Measurements from ENCODE around the gene UBE2D4.
A peak's percentile ranks its signal among the peaks of the same experiment; 100 is the strongest.

UBE2D4 gene

DNA sequence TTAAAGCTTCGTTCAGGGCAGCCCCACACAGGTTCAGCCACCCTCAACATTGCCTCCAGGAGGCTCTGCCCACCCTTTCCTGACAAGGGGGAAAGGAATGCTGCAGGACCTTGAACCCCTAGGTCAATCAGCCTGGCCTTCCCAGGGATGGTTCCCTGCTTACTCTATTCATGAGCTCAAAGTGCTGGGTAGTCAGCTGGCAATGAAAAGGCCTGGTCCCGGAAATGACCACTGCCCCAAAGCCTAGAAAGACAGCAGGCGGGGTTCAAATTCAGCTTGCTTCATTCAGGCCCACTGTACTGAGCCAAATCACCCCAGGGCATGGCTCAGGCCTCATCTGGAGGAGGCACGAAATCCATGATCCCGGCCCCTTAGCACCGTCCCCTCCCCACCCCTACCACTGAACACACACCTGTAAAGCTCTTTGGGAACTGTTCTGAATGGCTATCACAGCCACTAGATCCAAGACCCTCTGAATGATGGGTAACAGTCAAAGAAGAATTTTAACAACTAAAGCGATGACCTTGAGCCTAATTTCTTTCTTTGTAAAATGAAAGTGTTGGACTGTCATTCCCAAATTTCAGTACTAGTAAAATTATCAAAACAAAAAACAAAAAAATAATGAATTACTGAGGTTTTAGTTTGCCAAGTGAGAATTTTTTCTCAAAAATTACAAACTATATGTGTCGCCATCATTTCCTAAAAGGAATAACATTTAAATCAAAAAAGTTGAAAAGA lies 20.9 kb upstream of the UBE2D4 start:
- Histone ChIP-seq H3K4ac (ENCODE audit: low read depth, low read length) (no peak overlapping the region), H4K5ac (ENCODE audit: low read length) (no peak overlapping the region), H3K56ac (ENCODE audit: low read length) (peak overlapping the region; percentile 4), H3K4me2 (ENCODE audit: low read length) (peak overlapping the region; percentile 81), H3K79me1 (ENCODE audit: low read length) (peaks cover 6% of the 10 kb centered on the region), H3K27me3 (ENCODE audit: insufficient read depth, low read length, poor library complexity) (no peaks in the 10 kb centered on the region), H2AK5ac (ENCODE audit: low read length) (no peak overlapping the region), H3K79me2 (ENCODE audit: control insufficient read depth, insufficient read depth, low read length) (peaks cover 5% of the 10 kb centered on the region), H2BK15ac (replicated peaks; ENCODE audit: low read depth) (no peak overlapping the region), H3K4me3 (ENCODE audit: low read length) (no peak overlapping the region), H3K27ac (ENCODE audit: low read depth, low read length) (no peak overlapping the region), H2BK120ac (ENCODE audit: low read depth, low read length) (no peak overlapping the region), H3K18ac (ENCODE audit: low read length) (no peak overlapping the region), H3K4me1 (ENCODE audit: control insufficient read depth, low read depth, low read length) (no peaks in the 10 kb centered on the region), H3K23ac (ENCODE audit: low read length) (no peak overlapping the region), H4K8ac (ENCODE audit: low read depth, low read length) (no peak overlapping the region), H3K9ac (ENCODE audit: low read length) (peak overlapping the region; percentile 79), H2BK5ac (ENCODE audit: low read length) (no peak overlapping the region), H3K36me3 (ENCODE audit: control insufficient read depth, insufficient read depth, low read length) (no peaks in the 10 kb centered on the region)
- WGBS (ENCODE audit: extremely low coverage, insufficient coverage, low lambda C conversion rate) = no CpG with 5 or more reads among the region's 8 CpGs
- DNase-seq = peak; percentile 56

DNA sequence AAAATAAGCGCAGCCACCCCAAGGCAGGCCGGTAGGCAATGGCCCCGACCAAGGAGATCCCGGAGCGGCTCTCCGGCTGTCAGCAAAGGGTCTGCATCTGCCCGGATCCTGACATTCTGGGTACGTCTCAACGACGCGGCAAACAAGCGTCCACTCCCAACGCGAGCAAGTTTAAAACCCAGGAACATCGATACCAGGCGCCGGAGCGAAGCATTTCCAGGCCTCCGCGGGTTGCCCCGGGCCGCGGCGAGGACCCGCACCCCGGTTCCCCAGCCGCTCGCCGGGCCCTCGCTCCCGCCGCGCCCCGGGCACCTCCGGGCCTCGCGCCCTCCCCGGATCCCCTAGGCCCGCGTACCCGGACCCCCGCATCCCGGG lies 20.3 kb upstream of the UBE2D4 start:
- Histone ChIP-seq H3K27me3 (ENCODE audit: insufficient read depth, low read length, poor library complexity) (no peaks in the 10 kb centered on the region), H3K4me3 (ENCODE audit: low read length) (peak overlapping the region; percentile 67), H3K56ac (ENCODE audit: low read length) (peak overlapping the region; percentile 86), H2BK15ac (replicated peaks; ENCODE audit: low read depth) (no peak overlapping the region), H3K27ac (ENCODE audit: low read depth, low read length) (no peak overlapping the region), H3K4me1 (ENCODE audit: control insufficient read depth, low read depth, low read length) (no peaks in the 10 kb centered on the region), H3K79me1 (ENCODE audit: low read length) (peaks cover 6% of the 10 kb centered on the region), H4K8ac (ENCODE audit: low read depth, low read length) (no peak overlapping the region), H2AK5ac (ENCODE audit: low read length) (no peak overlapping the region), H2BK120ac (ENCODE audit: low read depth, low read length) (peak overlapping the region; percentile 83), H2BK5ac (ENCODE audit: low read length) (no peak overlapping the region), H3K18ac (ENCODE audit: low read length) (peak overlapping the region; percentile 98), H3K79me2 (ENCODE audit: control insufficient read depth, insufficient read depth, low read length) (peaks cover 5% of the 10 kb centered on the region), H3K4ac (ENCODE audit: low read depth, low read length) (peak overlapping the region; percentile 97), H4K5ac (ENCODE audit: low read length) (no peak overlapping the region), H3K9ac (ENCODE audit: low read length) (peak overlapping the region; percentile 79), H3K36me3 (ENCODE audit: control insufficient read depth, insufficient read depth, low read length) (no peaks in the 10 kb centered on the region), H3K4me2 (ENCODE audit: low read length) (peak overlapping the region; percentile 81), H3K23ac (ENCODE audit: low read length) (no peak overlapping the region)
- peak; percentile 64 for DNase-seq
- no CpG with 5 or more reads among the region's 43 CpGs for WGBS (ENCODE audit: extremely low coverage, insufficient coverage, low lambda C conversion rate)

DNA sequence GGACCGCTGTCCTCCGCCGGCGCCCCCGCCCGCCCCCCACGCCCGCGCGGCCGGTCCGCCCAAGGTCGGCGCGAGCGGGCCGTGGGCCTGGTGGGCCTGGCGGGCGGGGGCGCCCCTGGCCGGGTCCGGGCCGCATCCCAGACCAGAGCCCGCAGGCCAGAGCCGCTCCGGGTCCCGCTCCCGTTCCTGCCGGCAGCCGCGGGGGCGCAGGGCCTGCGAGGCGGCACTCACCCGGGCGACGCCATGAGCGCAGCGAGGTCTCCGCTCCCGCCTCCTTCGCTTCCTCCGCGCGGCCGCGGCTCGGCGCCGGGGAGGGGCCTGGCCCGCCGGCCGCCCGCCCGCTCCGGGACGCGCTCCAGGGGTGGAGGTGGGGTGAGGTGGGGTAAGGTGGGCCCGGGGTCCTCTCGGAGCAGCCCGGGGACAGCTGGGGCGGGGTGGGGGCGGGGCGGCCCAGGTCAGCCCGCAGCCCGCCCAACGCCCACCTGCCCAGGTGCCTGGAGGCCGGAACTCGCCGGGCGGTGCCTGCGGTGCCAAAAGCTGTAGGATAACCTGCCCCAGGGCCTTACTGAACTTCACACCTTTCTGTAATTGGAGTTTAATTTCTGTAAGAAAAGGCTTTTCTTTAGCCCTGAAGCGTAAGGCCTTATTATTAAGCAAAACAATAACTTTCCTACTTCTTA lies 19.8 kb upstream of the UBE2D4 start, which contains the start of gene URGCP:
URGCP (minus strand) TSS at position 266 of the 680 bp plus-strand sequence; CDS start at position 245, 21 bp downstream.
- Histone ChIP-seq H2BK120ac (ENCODE audit: low read depth, low read length) (peak within 1 kb of the TSS; percentile 83), H3K18ac (ENCODE audit: low read length) (peak within 1 kb of the TSS; percentile 98), H3K79me2 (ENCODE audit: control insufficient read depth, insufficient read depth, low read length) (peaks cover 5% of the 10 kb centered on the region), H3K4me1 (ENCODE audit: control insufficient read depth, low read depth, low read length) (no peaks in the 10 kb centered on the region), H3K79me1 (ENCODE audit: low read length) (peaks cover 6% of the 10 kb centered on the region), H2AK5ac (ENCODE audit: low read length) (no peak within 1 kb of the TSS), H3K27ac (ENCODE audit: low read depth, low read length) (no peak within 1 kb of the TSS), H4K5ac (ENCODE audit: low read length) (no peak within 1 kb of the TSS), H3K9ac (ENCODE audit: low read length) (peak within 1 kb of the TSS; percentile 79), H3K4ac (ENCODE audit: low read depth, low read length) (peak within 1 kb of the TSS; percentile 97), H2BK5ac (ENCODE audit: low read length) (no peak within 1 kb of the TSS), H3K4me3 (ENCODE audit: low read length) (peak within 1 kb of the TSS; percentile 67), H2BK15ac (replicated peaks; ENCODE audit: low read depth) (peak within 1 kb of the TSS; percentile 78), H3K36me3 (ENCODE audit: control insufficient read depth, insufficient read depth, low read length) (no peaks in the 10 kb centered on the region), H3K27me3 (ENCODE audit: insufficient read depth, low read length, poor library complexity) (no peaks in the 10 kb centered on the region), H3K4me2 (ENCODE audit: low read length) (peak within 1 kb of the TSS; percentile 81), H4K8ac (ENCODE audit: low read depth, low read length) (no peak within 1 kb of the TSS), H3K23ac (ENCODE audit: low read length) (no peak within 1 kb of the TSS), H3K56ac (ENCODE audit: low read length) (peak within 1 kb of the TSS; percentile 86)
- WGBS (ENCODE audit: extremely low coverage, insufficient coverage, low lambda C conversion rate) = no CpG with 5 or more reads among the region's 73 CpGs
- DNase-seq = peak; percentile 35

DNA sequence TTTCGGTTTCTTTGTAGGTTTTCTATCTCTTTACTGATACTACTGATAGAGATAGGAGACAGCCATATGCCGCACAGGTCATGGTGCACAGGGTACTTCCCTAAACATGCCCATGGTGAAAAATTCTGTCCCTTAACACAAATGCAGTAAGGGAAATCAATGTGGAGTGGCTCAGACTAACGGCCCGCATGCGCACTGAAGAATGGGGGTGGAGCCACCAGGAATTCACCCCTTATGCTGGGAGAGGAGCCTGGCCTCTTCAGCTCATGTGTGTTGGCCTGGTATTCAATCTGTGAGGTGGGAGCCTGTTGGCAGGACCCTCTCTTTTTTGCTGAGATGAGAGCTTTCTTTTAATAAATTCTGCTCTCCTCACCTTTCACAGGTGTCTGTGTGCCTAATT lies 11.4 kb upstream of the UBE2D4 start:
- H3K27ac ChIP-seq (ENCODE audit: low read depth, low read length) = no peak overlapping the region

DNA sequence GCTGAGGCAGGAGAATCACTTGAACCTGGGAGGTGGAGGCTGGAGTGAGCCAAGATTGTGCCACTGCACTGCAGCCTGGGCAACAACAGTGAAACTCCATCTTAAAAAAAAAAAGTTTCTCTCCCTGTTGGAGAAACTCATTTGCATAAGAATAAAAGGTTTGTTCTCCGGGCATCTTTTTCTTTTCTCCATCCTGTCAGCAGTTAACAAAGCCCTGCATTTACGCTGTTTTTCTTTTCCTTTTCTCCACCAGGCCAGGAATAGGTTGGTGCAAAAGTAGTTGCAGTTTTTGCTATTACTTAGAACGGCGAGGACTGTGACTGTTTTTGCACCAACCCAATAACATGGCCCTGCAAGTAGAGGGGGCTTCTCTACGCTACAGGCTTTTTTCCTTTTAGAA lies 10.3 kb upstream of the UBE2D4 start:
- no CpG with 5 or more reads among the region's 5 CpGs for WGBS (ENCODE audit: extremely low coverage, insufficient coverage, low lambda C conversion rate)
- no peak overlapping the region for H4K8ac ChIP-seq (ENCODE audit: low read depth, low read length)
- no peak for DNase-seq
- no peak overlapping the region for H2BK120ac ChIP-seq (ENCODE audit: low read depth, low read length)
- H3K23ac ChIP-seq (ENCODE audit: low read length) = no peak overlapping the region
- H2BK15ac ChIP-seq (replicated peaks; ENCODE audit: low read depth) = no peak overlapping the region
- H3K4me3 ChIP-seq (ENCODE audit: low read length) = no peak overlapping the region
- H3K56ac ChIP-seq (ENCODE audit: low read length) = no peak overlapping the region
- no peaks in the 10 kb centered on the region for H3K79me2 ChIP-seq (ENCODE audit: control insufficient read depth, insufficient read depth, low read length)
- H3K9ac ChIP-seq (ENCODE audit: low read length) = no peak overlapping the region
- H3K4ac ChIP-seq (ENCODE audit: low read depth, low read length) = no peak overlapping the region
- H3K79me1 ChIP-seq (ENCODE audit: low read length) = no peaks in the 10 kb centered on the region
- H3K27ac ChIP-seq (ENCODE audit: low read depth, low read length) = no peak overlapping the region
- H2AK5ac ChIP-seq (ENCODE audit: low read length) = no peak overlapping the region
- no peak overlapping the region for H2BK5ac ChIP-seq (ENCODE audit: low read length)
- H4K5ac ChIP-seq (ENCODE audit: low read length) = no peak overlapping the region
- H3K18ac ChIP-seq (ENCODE audit: low read length) = no peak overlapping the region
- no peak overlapping the region for H3K4me2 ChIP-seq (ENCODE audit: low read length)
- no peaks in the 10 kb centered on the region for H3K27me3 ChIP-seq (ENCODE audit: insufficient read depth, low read length, poor library complexity)
- H3K36me3 ChIP-seq (ENCODE audit: control insufficient read depth, insufficient read depth, low read length) = no peaks in the 10 kb centered on the region
- H3K4me1 ChIP-seq (ENCODE audit: control insufficient read depth, low read depth, low read length) = no peaks in the 10 kb centered on the region

More for the DNA sequence above, 11.4 kb upstream of the UBE2D4 start:
- Histone ChIP-seq H2BK120ac (ENCODE audit: low read depth, low read length) (no peak overlapping the region), H3K27me3 (ENCODE audit: insufficient read depth, low read length, poor library complexity) (no peaks in the 10 kb centered on the region), H2AK5ac (ENCODE audit: low read length) (no peak overlapping the region), H2BK15ac (replicated peaks; ENCODE audit: low read depth) (no peak overlapping the region), H3K4me1 (ENCODE audit: control insufficient read depth, low read depth, low read length) (no peaks in the 10 kb centered on the region), H3K9ac (ENCODE audit: low read length) (no peak overlapping the region), H3K18ac (ENCODE audit: low read length) (no peak overlapping the region), H4K5ac (ENCODE audit: low read length) (no peak overlapping the region), H3K4me3 (ENCODE audit: low read length) (no peak overlapping the region), H3K56ac (ENCODE audit: low read length) (no peak overlapping the region), H3K4me2 (ENCODE audit: low read length) (no peak overlapping the region), H2BK5ac (ENCODE audit: low read length) (no peak overlapping the region), H3K79me2 (ENCODE audit: control insufficient read depth, insufficient read depth, low read length) (no peaks in the 10 kb centered on the region), H4K8ac (ENCODE audit: low read depth, low read length) (no peak overlapping the region), H3K36me3 (ENCODE audit: control insufficient read depth, insufficient read depth, low read length) (no peaks in the 10 kb centered on the region), H3K23ac (ENCODE audit: low read length) (no peak overlapping the region), H3K4ac (ENCODE audit: low read depth, low read length) (no peak overlapping the region), H3K79me1 (ENCODE audit: low read length) (no peaks in the 10 kb centered on the region)
- WGBS (ENCODE audit: extremely low coverage, insufficient coverage, low lambda C conversion rate) = no CpG with 5 or more reads among the region's 5 CpGs
- no peak for DNase-seq
